AG09309 (cell line): ENCODE measurements around the gene SAMHD1.
"Not testable (repeated sequence)": the region's sequence is repeated elsewhere in the genome, so short reads cannot be mapped to it uniquely, and the experiment has no call there.

Experiments
- DNase-seq: peaks from one replicate; pipeline ENCODE4 v3.0.0-alpha.2; 2010; ENCODE audit warnings: low read depth
- H3K4me3 ChIP-seq: 2 replicates; pipeline ENCODE4 v1.5.1; 2011; ENCODE audit warnings: mild to moderate bottlenecking, low read depth, low read length, moderate library complexity; ENCODE audit not compliant: control insufficient read depth
- TF ChIP-seq, protein P1 (sequence below): IDR thresholded peaks from 2 replicates; pipeline ENCODE4 v1.5.1; 2011; ENCODE audit warnings: mild to moderate bottlenecking, low read depth, low read length, inconsistent platforms; ENCODE audit not compliant: insufficient read depth, control insufficient read depth; ENCODE audit errors: missing control alignments

The SAMHD1 gene

DNA sequence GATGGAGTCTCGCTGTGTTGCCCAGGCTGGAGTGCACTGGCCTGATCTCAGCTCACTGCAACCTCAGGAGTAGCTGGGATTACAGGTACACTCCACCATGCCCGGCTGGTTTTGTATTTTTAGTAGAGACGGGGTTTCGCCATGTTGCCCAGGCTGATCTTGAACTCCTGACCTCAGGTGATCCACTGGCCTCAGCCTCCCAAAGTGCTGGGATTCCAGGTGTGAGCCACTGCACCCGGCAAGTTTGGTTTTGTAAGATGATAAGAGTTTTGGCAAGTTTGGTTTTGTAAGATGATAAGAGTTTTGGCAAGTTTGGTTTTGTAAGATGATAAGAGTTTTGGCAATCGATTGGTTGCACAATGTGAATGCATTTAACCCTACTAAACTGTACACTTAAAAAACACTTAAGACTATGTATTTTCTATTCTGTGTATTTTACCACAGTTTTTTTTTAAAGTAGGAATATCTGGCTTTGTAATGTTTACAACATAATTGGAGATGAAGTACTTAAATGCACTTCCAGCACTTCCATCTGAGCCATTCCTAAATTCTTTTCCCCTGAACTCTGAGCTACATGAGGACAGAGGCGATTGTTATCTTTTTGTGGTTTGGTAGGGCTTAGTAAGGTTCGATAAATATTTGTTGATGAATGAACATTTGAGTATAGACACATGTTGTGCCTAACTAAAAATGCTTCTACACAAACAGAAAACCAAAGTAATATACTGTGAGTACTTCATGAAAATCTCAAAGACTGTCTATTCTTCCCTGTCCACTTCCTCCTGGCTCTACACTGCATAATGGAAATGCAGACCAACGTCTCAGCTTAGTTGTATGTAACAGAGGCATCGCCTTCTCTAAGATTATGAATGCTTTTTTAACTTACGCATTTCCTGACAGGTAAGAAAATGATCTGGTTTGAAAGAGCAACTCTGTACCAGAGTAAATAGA is 18.8 kb downstream of the SAMHD1 start:
- DNase-seq = no peak
- TF ChIP-seq, protein P1, sequence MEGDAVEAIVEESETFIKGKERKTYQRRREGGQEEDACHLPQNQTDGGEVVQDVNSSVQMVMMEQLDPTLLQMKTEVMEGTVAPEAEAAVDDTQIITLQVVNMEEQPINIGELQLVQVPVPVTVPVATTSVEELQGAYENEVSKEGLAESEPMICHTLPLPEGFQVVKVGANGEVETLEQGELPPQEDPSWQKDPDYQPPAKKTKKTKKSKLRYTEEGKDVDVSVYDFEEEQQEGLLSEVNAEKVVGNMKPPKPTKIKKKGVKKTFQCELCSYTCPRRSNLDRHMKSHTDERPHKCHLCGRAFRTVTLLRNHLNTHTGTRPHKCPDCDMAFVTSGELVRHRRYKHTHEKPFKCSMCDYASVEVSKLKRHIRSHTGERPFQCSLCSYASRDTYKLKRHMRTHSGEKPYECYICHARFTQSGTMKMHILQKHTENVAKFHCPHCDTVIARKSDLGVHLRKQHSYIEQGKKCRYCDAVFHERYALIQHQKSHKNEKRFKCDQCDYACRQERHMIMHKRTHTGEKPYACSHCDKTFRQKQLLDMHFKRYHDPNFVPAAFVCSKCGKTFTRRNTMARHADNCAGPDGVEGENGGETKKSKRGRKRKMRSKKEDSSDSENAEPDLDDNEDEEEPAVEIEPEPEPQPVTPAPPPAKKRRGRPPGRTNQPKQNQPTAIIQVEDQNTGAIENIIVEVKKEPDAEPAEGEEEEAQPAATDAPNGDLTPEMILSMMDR = no peak
- no peak overlapping the region for H3K4me3 ChIP-seq

DNA sequence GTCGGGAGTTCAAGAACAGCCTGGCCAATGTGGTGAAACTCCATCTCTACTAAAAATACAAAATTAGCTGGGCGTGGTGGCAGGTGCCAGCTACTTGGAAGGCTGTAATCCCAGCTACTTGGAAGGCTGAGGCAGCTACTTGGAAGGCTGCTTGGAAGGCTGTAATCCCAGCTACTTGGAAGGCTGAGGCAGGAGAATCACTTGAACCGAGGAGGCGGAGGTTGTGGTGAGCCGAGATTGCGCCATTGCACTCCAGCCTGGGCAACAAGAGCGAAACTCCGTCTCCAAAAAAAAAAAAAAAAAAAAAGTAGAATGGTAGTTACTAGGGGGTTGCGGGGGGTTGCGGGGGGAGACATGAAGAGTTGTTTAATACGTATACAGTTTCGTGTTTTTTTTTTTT is 19.4 kb downstream of the SAMHD1 start:
- not testable (repeated sequence) for DNase-seq, H3K4me3 ChIP-seq

DNA sequence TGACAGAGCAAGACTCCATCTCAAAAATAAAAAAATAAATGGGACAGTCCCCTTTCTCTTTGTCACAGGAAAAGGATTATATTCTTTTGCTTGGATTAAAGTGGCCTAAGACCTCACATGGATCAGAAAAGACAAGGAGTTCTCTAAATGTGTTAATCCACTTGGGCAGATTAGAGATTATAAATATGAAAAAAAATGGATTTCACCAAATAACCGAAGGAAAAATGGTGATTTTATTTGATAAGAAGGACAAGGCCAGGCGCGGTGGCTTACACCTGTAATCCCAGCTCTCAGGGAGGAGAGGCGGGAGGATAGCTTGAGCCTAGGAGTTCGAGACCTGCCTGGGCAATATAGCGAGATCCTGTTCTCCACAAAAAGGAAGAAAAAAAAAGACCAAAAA is 21.8 kb downstream of the SAMHD1 start:
- no peak for DNase-seq
- H3K4me3 ChIP-seq = no peak overlapping the region
- TF ChIP-seq, protein P1 = no peak

DNA sequence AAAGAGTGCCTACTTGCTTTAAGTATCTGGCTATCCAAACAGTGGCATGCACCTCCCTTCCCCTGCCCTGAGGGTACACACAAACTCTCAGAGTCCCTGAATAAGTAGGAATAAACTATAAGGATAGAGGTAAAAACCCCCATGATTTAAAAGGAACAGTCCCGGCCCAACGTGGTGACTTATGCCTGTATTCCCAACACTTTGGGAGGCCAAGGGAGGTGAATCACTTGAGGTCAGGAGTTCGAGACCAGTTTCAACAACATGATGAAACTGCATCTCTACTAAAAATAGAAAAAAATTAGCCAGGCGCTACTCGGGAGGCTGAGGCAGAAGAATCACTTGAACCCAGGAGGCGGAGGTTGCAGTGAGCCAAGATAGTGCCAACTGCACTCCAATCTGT is 22.2 kb downstream of the SAMHD1 start:
- no peak overlapping the region for H3K4me3 ChIP-seq
- DNase-seq = no peak
- TF ChIP-seq, protein P1 = no peak

DNA sequence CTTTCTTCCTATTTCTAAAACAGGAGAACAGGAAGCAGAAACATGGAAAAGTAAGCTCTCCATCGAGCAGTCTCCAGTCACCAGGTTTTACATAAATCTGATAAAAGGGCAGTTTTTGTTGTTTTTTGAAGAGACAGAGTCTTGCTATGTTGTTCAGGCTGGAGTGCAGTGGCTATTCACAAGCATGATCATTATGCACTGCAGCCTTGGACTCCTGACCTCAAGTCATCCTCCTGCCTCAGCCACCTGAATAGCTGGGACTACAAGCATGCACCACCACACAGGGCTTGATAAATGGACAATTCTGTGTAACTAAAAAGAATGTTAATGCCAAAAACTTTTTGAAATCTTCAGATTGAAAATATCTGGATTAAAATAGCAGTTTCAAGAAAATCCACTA is 23.8 kb downstream of the SAMHD1 start:
- H3K4me3 ChIP-seq = no peak overlapping the region
- DNase-seq = no peak
- TF ChIP-seq, protein P1 = no peak

DNA sequence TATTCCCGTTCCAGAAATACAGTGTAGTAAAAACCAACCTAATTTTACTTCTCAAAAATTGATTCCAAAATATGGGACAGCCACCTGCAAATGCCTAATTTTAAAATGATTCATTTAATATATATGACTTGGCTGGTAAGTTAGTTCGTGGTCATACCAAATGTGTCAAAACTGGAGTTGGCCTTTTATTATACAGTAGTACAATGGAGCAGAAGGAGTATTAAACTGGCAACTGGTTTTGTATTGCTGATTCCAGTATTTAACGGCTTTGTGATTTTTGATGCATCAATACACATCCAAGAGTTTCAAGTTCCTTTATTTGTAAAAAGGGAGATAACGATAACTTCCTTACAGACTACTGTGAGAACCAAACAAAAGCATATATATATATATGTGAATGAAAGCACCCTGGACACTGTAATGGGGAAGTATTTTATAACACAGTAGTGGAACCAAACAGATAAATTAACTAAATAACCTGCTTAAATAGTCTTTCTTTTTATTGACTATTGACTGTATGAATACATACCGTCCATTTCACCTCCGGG is 24.8 kb downstream of the SAMHD1 start:
- H3K4me3 ChIP-seq = no peak overlapping the region
- TF ChIP-seq, protein P1 = no peak
- no peak for DNase-seq

DNA sequence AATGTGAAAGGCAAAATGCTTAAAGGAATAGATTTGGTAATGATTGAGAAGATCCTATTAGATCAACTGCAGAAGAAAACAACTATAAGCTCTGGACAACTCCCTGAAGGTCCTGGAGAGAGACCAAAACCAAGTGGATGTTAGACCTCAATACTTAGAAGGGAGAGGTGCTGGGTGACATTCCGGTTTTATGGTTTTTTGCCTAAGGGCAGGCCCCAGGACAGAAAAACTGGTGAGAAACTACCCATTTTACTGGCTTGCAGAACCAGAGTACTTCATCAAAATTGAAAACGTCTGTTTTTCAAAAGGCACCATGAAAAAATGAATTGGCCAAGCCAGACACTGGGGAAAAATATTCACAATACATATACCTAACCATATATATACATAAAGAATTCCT is 26.3 kb downstream of the SAMHD1 start:
- no peak for DNase-seq
- TF ChIP-seq, protein P1 = no peak
- H3K4me3 ChIP-seq = no peak overlapping the region
